H1 (cell line): Measurements from ENCODE around the gene APLN. TPM values are rescaled to one million over a fixed set of nuclear protein-coding genes. Genes with fewer than 3 reads are reported as not detected.
A peak's percentile ranks its signal among the peaks of the same experiment; 100 is the strongest.

Experiments used
- ASH2L ChIP-seq: fragments of 200-600, 300-600 bp; sonication (generic); IDR thresholded peaks from one replicate; pipeline ENCODE4 v1.7.1; 2017; ENCODE audit warnings: low read length
- BCL11A ChIP-seq, 2 experiments: IDR thresholded peaks; one replicate each; pipeline ENCODE4 v1.6.1; 2011; ENCODE audit warnings: low read depth in 2 of 2, low read length in 2 of 2, mild to moderate bottlenecking in 2 of 2
- CBX8 ChIP-seq: fragments of 300-800, 300-1000 bp; sonication (generic); IDR thresholded peaks from 2 replicates; pipeline ENCODE4 v1.7.1; 2016; ENCODE audit warnings: low read depth, low read length, borderline replicate concordance
- EGR1 ChIP-seq: IDR thresholded peaks from 2 replicates; pipeline ENCODE4 v1.6.1; 2011; ENCODE audit warnings: low read depth, low read length, borderline replicate concordance
- JUN ChIP-seq: IDR thresholded peaks from 2 replicates; pipeline ENCODE4 v1.6.1; 2011; ENCODE audit warnings: low read depth, mild to moderate bottlenecking, improper control_type of control experiment, low read length
- JUND ChIP-seq: IDR thresholded peaks from 2 replicates; pipeline ENCODE4 v1.6.1; 2011; ENCODE audit warnings: mild to moderate bottlenecking, improper control_type of control experiment, low read length
- POLR2A ChIP-seq, 2 experiments: IDR thresholded peaks; 1 replicate in 1 of 2; 2 replicates in 1 of 2; pipeline ENCODE4 v1.6.1; 2011; ENCODE audit warnings: low read depth in 2 of 2, low read length in 2 of 2, mild to moderate bottlenecking in 2 of 2; ENCODE audit errors: control extremely low read depth in 1 of 2
- POLR2AphosphoS5 ChIP-seq: IDR thresholded peaks from 2 replicates; pipeline ENCODE4 v1.6.1; 2011; ENCODE audit warnings: low read depth, low read length
- SIRT6 ChIP-seq: IDR thresholded peaks from one replicate; pipeline ENCODE4 v1.7.1; 2012; ENCODE audit warnings: low read length, inconsistent platforms
- SP1 ChIP-seq: IDR thresholded peaks from 2 replicates; pipeline ENCODE4 v1.6.1; 2011; ENCODE audit warnings: low read depth, low read length
- TEAD4 ChIP-seq: IDR thresholded peaks from 2 replicates; pipeline ENCODE4 v1.6.1; 2012; ENCODE audit warnings: low read depth, low read length, inconsistent platforms, mixed read lengths
- YY1 ChIP-seq: IDR thresholded peaks from 2 replicates; pipeline ENCODE4 v1.6.1; 2011; ENCODE audit warnings: low read depth, mild to moderate bottlenecking, low read length
- polyA plus RNA-seq, 7 experiments: library from polyadenylated mRNA; depleted of rRNA in 3 of 7; stranded (reverse) in 5 of 7; unstranded in 2 of 7; fragments of >200 nt in 5 of 7; fragments of 200-250 nt in 2 of 7; gene quantifications; 1 replicate in 5 of 7; 2 replicates in 1 of 7; 4 replicates in 1 of 7; pipeline versions ENCODE4 v1.2.1 to v1.2.3, GENCODE V29; 2011 to 2013; ENCODE audit warnings: missing spikeins in 2 of 7, mixed read lengths in 2 of 7
- total RNA-seq: library from RNA; stranded (reverse); fragmentation: NEBNext Ultra II Directional; extraction: Animal tissue kit (Norgen Biotek cat#: 25700); gene quantifications from 2 replicates; pipeline ENCODE4 v1.2.1, GENCODE V29; 2021
- TF ChIP-seq, protein P1 (sequence below): IDR thresholded peaks from 2 replicates; pipeline ENCODE4 v1.6.1; 2012; ENCODE audit warnings: inconsistent platforms
- TF ChIP-seq, protein P2 (sequence below): IDR thresholded peaks from 2 replicates; pipeline ENCODE4 v1.6.1; 2011; ENCODE audit warnings: low read depth, mild to moderate bottlenecking, low read length; ENCODE audit not compliant: insufficient read depth

Gene APLN
- total and polyA plus RNA-seq, 2 of the 8 experiments (the other 6 are each of a cell fraction or from before 2014, with no cell fraction given), result 1.1 to 1.8 TPM

DNA sequence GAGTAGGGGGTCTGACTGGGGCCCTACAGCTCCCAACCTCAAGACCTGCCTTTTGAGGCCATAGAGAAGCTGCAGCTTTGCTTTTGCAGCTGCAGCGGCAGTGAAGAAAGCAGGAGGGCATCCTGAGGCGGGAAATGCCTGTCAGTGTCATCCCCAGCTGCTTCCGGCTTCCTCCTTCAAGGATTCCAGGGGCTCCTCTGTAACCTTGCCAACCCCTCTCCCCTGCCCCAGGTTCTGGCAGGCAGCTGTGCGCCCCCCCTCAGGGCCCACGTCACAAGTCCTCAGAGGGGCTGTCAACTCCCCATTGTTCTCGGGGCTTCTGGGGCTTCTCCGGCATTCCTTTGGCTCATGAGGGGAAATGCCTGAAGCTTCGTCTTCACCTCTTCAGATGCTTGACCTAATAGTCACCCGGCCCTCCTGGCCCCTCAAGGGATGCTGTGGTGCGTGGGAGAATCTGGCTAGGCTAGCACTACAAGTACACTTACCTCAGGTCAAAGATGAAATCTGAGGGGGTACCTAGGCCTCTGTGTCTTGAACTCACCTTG lies 31.9 kb downstream of the APLN start (continued):
- TF ChIP-seq BCL11A (IDR thresholded peaks at IDR 0.05; ENCODE audit: low read depth in 2 of 2, low read length in 2 of 2), result no peak
- TF ChIP-seq CBX8, result no peak
- no peak for TF ChIP-seq POLR2A (IDR thresholded peaks at IDR 0.05; ENCODE audit: control extremely low read depth in 1 of 2, low read depth in 2 of 2, low read length in 2 of 2)
- TF ChIP-seq YY1, result no peak
- TF ChIP-seq POLR2AphosphoS5, result no peak
- TF ChIP-seq, protein P1, sequence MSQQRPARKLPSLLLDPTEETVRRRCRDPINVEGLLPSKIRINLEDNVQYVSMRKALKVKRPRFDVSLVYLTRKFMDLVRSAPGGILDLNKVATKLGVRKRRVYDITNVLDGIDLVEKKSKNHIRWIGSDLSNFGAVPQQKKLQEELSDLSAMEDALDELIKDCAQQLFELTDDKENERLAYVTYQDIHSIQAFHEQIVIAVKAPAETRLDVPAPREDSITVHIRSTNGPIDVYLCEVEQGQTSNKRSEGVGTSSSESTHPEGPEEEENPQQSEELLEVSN, result peak; percentile 76
- no peak for TF ChIP-seq ASH2L
- TF ChIP-seq TEAD4, result peak; percentile 18; the same call in 1 of the 2 replicates
- no peak for TF ChIP-seq JUN
- TF ChIP-seq, protein P2, sequence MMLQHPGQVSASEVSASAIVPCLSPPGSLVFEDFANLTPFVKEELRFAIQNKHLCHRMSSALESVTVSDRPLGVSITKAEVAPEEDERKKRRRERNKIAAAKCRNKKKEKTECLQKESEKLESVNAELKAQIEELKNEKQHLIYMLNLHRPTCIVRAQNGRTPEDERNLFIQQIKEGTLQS, result no peak
- TF ChIP-seq JUND, result no peak
- TF ChIP-seq EGR1, result no peak
- no peak for TF ChIP-seq SIRT6
- TF ChIP-seq SP1, result no peak
